GM12878 (cell line): Measurements from ENCODE around the gene NME5. TPM values are rescaled to one million over a fixed set of nuclear protein-coding genes. Genes with fewer than 3 reads are reported as not detected.

Experiments used
- ATAC-seq: fragments of 200-7000 bp; cut with Tn5 transposase; 3 replicates; pipeline ENCODE4 v1.9.1; 2020; ENCODE audit warnings: mild to moderate bottlenecking, moderate library complexity
- BruUV-seq: library from RNA; stranded (reverse); fragments of 400-500 nt; replicated peaks from 2 replicates; lab custom pipeline; 2021; lab: Mats Ljungman, UMichigan
- CTCF ChIA-PET: fragments of 300-600 bp; sonication (Branson Sonifier 250); formaldehyde crosslinking; extraction: SDS; loops from one replicate; lab custom pipeline; 2021; ENCODE audit warnings: inconsistent platforms; lab: Yijun Ruan, JAX
- POLR2A ChIA-PET: fragments of 350-600 bp; formaldehyde crosslinking; extraction: SDS; loops from one replicate; lab custom pipeline; 2021; ENCODE audit warnings: inconsistent platforms; lab: Charles Lee
- RAD21 ChIA-PET: fragments of 300-600 bp; sonication (Branson Sonifier 250); formaldehyde crosslinking; loops from one replicate; lab custom pipeline; 2023; ENCODE audit warnings: antibody characterized with exemption; ENCODE audit not compliant: unreplicated experiment; lab: Charles Lee
- SMC1A ChIA-PET: fragments of 300-600 bp; sonication (Branson Sonifier 250); formaldehyde crosslinking; loops from one replicate; lab custom pipeline; 2023; ENCODE audit not compliant: unreplicated experiment, uncharacterized antibody; lab: Charles Lee
- DNase-seq: peaks from one replicate; pipeline ENCODE4 v3.0.0-alpha.2; 2011; ENCODE audit warnings: low read depth, low spot score
- FAIRE-seq: peaks from 3 replicates; lab custom pipeline; 2011; peaks lifted over from hg19 to GRCh38; lab: Jason Lieb, UNC
- H2AFZ ChIP-seq: 2 replicates; pipeline ENCODE4 v1.6.0; 2011; ENCODE audit warnings: low read depth, low read length, control low read depth; ENCODE audit not compliant: control insufficient read depth
- H3K27ac ChIP-seq: 2 replicates; pipeline ENCODE4 v1.5.1; 2011; ENCODE audit warnings: control low read depth; ENCODE audit not compliant: control insufficient read depth, insufficient read depth
- H3K27me3 ChIP-seq, 2 experiments: replicated peaks in 1 of 2; 2 replicates each; pipeline versions ENCODE4 v1.6.0 to v1.6.1; 2011; ENCODE audit warnings: low read length in 1 of 2; ENCODE audit not compliant: control insufficient read depth in 2 of 2, insufficient read depth in 2 of 2
- H3K36me3 ChIP-seq, 2 experiments: 2 replicates each; pipeline ENCODE4 v1.5.1; 2011; ENCODE audit warnings: low read length in 1 of 2; ENCODE audit not compliant: control insufficient read depth in 2 of 2, insufficient read depth in 2 of 2
- H3K4me1 ChIP-seq: 2 replicates; pipeline ENCODE4 v1.6.1; 2011; ENCODE audit warnings: mild to moderate bottlenecking, low read length, moderate library complexity, mixed read lengths; ENCODE audit not compliant: control insufficient read depth, insufficient read depth
- H3K4me2 ChIP-seq: 2 replicates; pipeline ENCODE4 v1.6.0; 2011; ENCODE audit warnings: control low read depth; ENCODE audit not compliant: control insufficient read depth, insufficient read depth
- H3K4me3 ChIP-seq: fragments of 200-600 bp; sonication (generic); 2 replicates; pipeline ENCODE4 v1.5.1; 2016
- H3K79me2 ChIP-seq: 2 replicates; pipeline ENCODE4 v1.6.0; 2011; ENCODE audit warnings: low read length; ENCODE audit not compliant: control insufficient read depth, insufficient read depth
- H3K9ac ChIP-seq: 2 replicates; pipeline ENCODE4 v1.8.0; 2011; ENCODE audit warnings: low read length, control low read depth, mixed read lengths; ENCODE audit not compliant: control insufficient read depth, insufficient read depth
- H3K9me3 ChIP-seq: replicated peaks from 3 replicates; pipeline ENCODE4 v1.5.1; 2011; ENCODE audit warnings: mild to moderate bottlenecking, low read length; ENCODE audit not compliant: control insufficient read depth, insufficient read depth
- H4K20me1 ChIP-seq: 2 replicates; pipeline ENCODE4 v1.6.0; 2011; ENCODE audit not compliant: control insufficient read depth, insufficient read depth
- ATF7 ChIP-seq: fragments of 450-650 bp; IDR thresholded peaks from 2 replicates; pipeline ENCODE4 v1.6.1; 2016; ENCODE audit warnings: low read depth, mild to moderate bottlenecking
- EP300 ChIP-seq, 2 experiments: fragments of 150-350 bp in 1 of 2; IDR thresholded peaks; 2 replicates each; pipeline ENCODE4 v1.6.1; 2011 to 2012; ENCODE audit warnings: low read depth in 2 of 2, low read length in 2 of 2, borderline replicate concordance in 1 of 2, improper control_type of control experiment in 1 of 2, inconsistent platforms in 1 of 2; ENCODE audit not compliant: control insufficient read depth in 1 of 2
- HDAC2 ChIP-seq: fragments of 200-600 bp; sonication (generic); IDR thresholded peaks from 2 replicates; pipeline ENCODE4 v1.6.1; 2017
- LARP7 ChIP-seq: fragments of 450-650 bp; IDR thresholded peaks from 2 replicates; pipeline ENCODE4 v1.6.1; 2017; ENCODE audit warnings: mild to moderate bottlenecking
- MTA3 ChIP-seq: IDR thresholded peaks from 2 replicates; pipeline ENCODE4 v1.6.1; 2012; ENCODE audit warnings: low read length, inconsistent platforms, borderline replicate concordance
- NRF1 ChIP-seq: conservative IDR thresholded peaks from 2 replicates; pipeline ENCODE4 v1.6.1; 2011; ENCODE audit warnings: mild to moderate bottlenecking, low read depth, low read length, improper control_type of control experiment
- POLR2AphosphoS2 ChIP-seq: IDR thresholded peaks from 2 replicates; pipeline ENCODE4 v1.6.1; 2011; ENCODE audit warnings: low read depth, mild to moderate bottlenecking, low read length, improper control_type of control experiment, moderate library complexity
- WGBS: methylation state at CpG from one replicate; pipeline ENCODE4 v1.1.6; 2016; ENCODE audit warnings: low lambda C conversion rate; ENCODE audit not compliant: insufficient replicate concordance, insufficient coverage; ENCODE audit errors: missing lambda C conversion rate; 5-methylcytosine and 5-hydroxymethylcytosine counted together
- in situ Hi-C: fragments of 300-500 bp; cut with MboI; formaldehyde crosslinking; loops from 9 replicates; pipeline ENCODE4 v1.14.3; 2018; ENCODE audit warnings: mixed read lengths
- intact Hi-C: fragments of 100-400 bp; cut with micrococcal nuclease; formaldehyde crosslinking; loops from one replicate; pipeline ENCODE4 v1.14.2; 2022; ENCODE audit not compliant: unreplicated experiment
- polyA plus RNA-seq, 11 experiments: library from polyadenylated mRNA; depleted of rRNA in 4 of 11; unstranded in 6 of 11; stranded (reverse) in 5 of 11; fragments of >200 nt; fragmentation: Nextera tagmentation in 4 of 11; fragmentation: Illumina TruSeq in 1 of 11; extraction: Ambion mirVana in 4 of 11; extraction: Trizol in 1 of 11; gene quantifications; 1 replicate in 1 of 11; 2 replicates in 10 of 11; pipeline versions ENCODE4 v1.2.1 to v1.2.3, GENCODE V29; 2011 to 2016; ENCODE audit warnings: inconsistent platforms in 2 of 11, missing spikeins in 2 of 11, low read depth in 1 of 11
- total RNA-seq, 4 experiments: library from RNA; depleted of rRNA in 3 of 4; stranded (reverse); fragments of >200 nt in 3 of 4; fragmentation: Illumina TruSeq in 1 of 4; extraction: Trizol in 1 of 4; gene quantifications; 2 replicates each; pipeline versions ENCODE4 v1.2.1 to v1.2.3, GENCODE V29; 2013 to 2021

NME5 gene
- total and polyA plus RNA-seq, 10 of the 15 experiments (the other 5 are each of a cell fraction or from before 2014, with no cell fraction given), result 0.22 to 0.52 TPM; not detected in 8

DNA sequence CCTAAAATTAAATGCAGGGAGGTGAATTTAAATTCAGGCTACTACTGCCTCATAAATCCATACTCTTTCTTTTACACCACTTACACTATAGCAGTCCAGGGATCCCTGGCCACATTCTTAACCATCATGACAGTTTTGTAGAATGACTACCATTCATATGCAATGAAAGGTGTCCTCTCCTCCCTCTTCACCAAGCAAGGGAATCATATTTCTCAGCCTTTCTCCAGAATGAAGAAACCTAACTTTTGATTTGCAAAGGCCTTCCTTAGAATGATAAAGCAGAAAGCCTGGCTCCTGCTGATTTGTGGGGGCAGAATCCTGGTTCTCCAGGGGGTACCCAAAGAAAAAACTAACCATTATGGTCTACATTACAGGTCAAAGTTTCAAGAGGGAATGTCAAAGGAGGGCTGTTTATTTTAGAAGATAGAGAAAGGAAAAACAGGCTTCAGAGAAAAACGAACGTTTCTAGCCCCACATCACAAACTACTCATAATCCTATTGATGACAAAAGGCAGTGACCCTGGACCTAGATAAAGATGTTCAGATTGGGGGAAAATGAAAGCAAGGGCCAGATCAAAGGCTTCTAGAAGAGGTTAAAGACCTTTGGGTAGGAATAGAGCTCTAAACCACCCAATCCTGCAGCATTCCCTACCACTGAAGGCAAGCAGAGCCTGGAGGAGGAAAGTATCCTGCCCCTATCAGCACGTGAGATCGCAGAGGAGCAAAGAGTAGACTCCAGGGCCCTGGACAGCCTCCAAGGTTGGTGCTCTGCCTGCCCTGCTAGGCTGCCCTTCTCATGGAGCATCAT, 43.9 kb downstream of the NME5 start:
- H3K4me1 ChIP-seq, result no peaks in the 10 kb centered on the region
- H3K9me3 ChIP-seq, result no peaks in the 10 kb centered on the region
- H3K27ac ChIP-seq, result no peak overlapping the region
- SMC1A ChIA-PET, result interaction anchor here (1.4 kb wide), 1 partner anchor 37 kb away, joined by 3 read pairs; no protein-coding TSS in a partner anchor
- no peaks in the 10 kb centered on the region for H3K79me2 ChIP-seq
- H3K4me2 ChIP-seq, result no peak overlapping the region
- DNase-seq (no peak), ATAC-seq (no peak), FAIRE-seq (no peak)
- H3K9ac ChIP-seq, result no peak overlapping the region
- RAD21 ChIA-PET, result no interaction called here
- CTCF ChIA-PET, result interaction anchor here (0.6 kb wide), 1 partner anchor 446 kb away, joined by 3 read pairs; no protein-coding TSS in a partner anchor
- intact Hi-C loops (no loop called here), in situ Hi-C loops (loop anchor here (25.0 kb wide), 1 partner anchor 758 kb away; no protein-coding TSS in a partner anchor)
- no peak overlapping the region for H3K4me3 ChIP-seq
- no peaks in the 10 kb centered on the region; a peak in 1 of 4 replicates for H3K27me3 ChIP-seq
- POLR2A ChIA-PET, result no interaction called here
- no peak overlapping the region for H2AFZ ChIP-seq
- WGBS, result 36% methylated on average over 4 of the region's 4 CpGs
- TF ChIP-seq NRF1 (no peak), MTA3 (no peak), HDAC2 (no peak)
- no peaks in the 10 kb centered on the region for H3K36me3 ChIP-seq
- no peaks in the 10 kb centered on the region for H4K20me1 ChIP-seq
- no TSS peak for BruUV-seq

DNA sequence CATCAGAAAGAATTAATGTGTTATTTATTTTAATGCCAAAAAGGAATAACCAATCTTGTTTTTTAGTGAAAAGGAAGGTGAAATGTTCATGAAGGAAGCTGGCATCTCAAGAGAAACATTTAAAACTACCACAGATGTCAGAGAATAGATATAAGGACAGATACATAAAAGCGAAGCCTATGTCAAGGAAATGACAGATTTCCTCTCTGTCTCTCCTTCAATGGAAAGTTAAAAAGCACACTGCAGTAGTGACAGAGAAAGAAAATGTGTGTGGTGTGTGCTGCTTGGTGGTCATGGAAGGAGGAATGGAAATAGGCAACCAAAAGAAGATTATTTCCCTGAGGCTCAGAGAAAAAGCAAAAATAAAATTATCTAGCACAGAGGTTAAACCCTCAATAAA, 46.2 kb downstream of the NME5 start:
- Histone ChIP-seq H4K20me1 (no peaks in the 10 kb centered on the region), H3K4me2 (no peak overlapping the region), H3K9me3 (no peaks in the 10 kb centered on the region), H2AFZ (no peak overlapping the region), H3K27ac (no peak overlapping the region), H3K4me3 (no peak overlapping the region), H3K9ac (no peak overlapping the region), H3K79me2 (no peaks in the 10 kb centered on the region), H3K36me3 (no peaks in the 10 kb centered on the region), H3K27me3 (no peaks in the 10 kb centered on the region; a peak in 1 of 4 replicates), H3K4me1 (no peaks in the 10 kb centered on the region)
- FAIRE-seq (no peak), DNase-seq (no peak), ATAC-seq (no peak)
- intact Hi-C loops (no loop called here), in situ Hi-C loops (loop anchor here (25.0 kb wide), 1 partner anchor 756 kb away; no protein-coding TSS in a partner anchor)
- no peak for TF ChIP-seq POLR2AphosphoS2
- TF ChIP-seq EP300 (IDR thresholded peaks at IDR 0.05; ENCODE audit: borderline replicate concordance in 1 of 2, control insufficient read depth in 1 of 2, low read depth in 2 of 2, low read length in 2 of 2), result no peak
- TF ChIP-seq LARP7, result no peak
- TF ChIP-seq ATF7, result no peak
- WGBS, result 4% methylated on average over 1 of the region's 1 CpG
- POLR2A ChIA-PET, result interaction anchor here (0.7 kb wide), 1 partner anchor 15 kb away, joined by 3 read pairs; no protein-coding TSS in a partner anchor
- RAD21 ChIA-PET, result no interaction called here
- no TSS peak for BruUV-seq
- SMC1A ChIA-PET, result interaction anchor here (0.8 to 1.1 kb wide), 3 partner anchors 10 to 462 kb away, joined by 3 to 4 read pairs (median 3); no protein-coding TSS in a partner anchor
- CTCF ChIA-PET, result interaction anchor here (0.8 kb wide), 1 partner anchor 12 kb away, joined by 3 read pairs; no protein-coding TSS in a partner anchor
